OCI-LY1 (cell line): Measurements from ENCODE around the gene PTPRF.

Experiments used
- EZH2 ChIP-seq: fragments of 200-600 bp; sonication (generic), shearing (Covaris generic); IDR thresholded peaks from 2 replicates; pipeline ENCODE4 v1.8.0; 2017; ENCODE audit warnings: borderline replicate concordance, mixed run types, mild to moderate bottlenecking, antibody characterized with exemption, low read length, moderate library complexity, mixed read lengths
- TF ChIP-seq, protein P1 (sequence below): fragments of 200-600 bp; sonication (generic), shearing (Covaris generic); IDR thresholded peaks from 2 replicates; pipeline ENCODE4 v1.5.1; 2017; ENCODE audit warnings: mild to moderate bottlenecking, antibody characterized with exemption, low read length, moderate library complexity, mixed read lengths

DNA sequence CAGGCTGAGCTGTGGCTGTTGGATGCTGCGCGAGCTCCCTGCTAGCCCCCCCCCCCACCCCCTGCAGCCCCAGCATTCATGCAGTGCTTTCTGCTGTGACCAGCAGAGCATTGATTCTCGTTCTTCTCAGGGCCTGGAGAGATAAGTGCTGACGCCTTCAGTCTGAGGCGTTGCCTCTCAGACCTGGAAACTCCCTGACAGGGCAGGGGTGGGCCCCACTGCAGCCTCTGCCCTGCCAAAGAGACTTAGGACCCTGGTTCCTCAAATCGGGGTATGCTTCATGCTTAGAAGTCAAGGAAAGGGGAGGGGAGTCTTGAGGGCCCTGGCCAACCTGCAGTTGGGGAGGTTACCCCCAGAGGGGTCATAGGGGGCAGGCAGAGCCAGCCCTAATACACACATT lies 38.5 kb downstream of the PTPRF start:
- TF ChIP-seq, protein P1, sequence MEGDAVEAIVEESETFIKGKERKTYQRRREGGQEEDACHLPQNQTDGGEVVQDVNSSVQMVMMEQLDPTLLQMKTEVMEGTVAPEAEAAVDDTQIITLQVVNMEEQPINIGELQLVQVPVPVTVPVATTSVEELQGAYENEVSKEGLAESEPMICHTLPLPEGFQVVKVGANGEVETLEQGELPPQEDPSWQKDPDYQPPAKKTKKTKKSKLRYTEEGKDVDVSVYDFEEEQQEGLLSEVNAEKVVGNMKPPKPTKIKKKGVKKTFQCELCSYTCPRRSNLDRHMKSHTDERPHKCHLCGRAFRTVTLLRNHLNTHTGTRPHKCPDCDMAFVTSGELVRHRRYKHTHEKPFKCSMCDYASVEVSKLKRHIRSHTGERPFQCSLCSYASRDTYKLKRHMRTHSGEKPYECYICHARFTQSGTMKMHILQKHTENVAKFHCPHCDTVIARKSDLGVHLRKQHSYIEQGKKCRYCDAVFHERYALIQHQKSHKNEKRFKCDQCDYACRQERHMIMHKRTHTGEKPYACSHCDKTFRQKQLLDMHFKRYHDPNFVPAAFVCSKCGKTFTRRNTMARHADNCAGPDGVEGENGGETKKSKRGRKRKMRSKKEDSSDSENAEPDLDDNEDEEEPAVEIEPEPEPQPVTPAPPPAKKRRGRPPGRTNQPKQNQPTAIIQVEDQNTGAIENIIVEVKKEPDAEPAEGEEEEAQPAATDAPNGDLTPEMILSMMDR = no peak
- TF ChIP-seq EZH2 = no peak
